HG03575 (cell line): ENCODE results near the gene TMEM98.
"Not testable (repeated sequence)": the region's sequence is repeated elsewhere in the genome, so short reads cannot be mapped to it uniquely, and the experiment has no call there.

Experiments used
- ATAC-seq: cut with Tn5 transposase; IDR thresholded peaks from one replicate; pipeline ENCODE4 v1.9.1; 2021; ENCODE audit not compliant: unreplicated experiment, insufficient number of reproducible peaks, low FRiP score; ENCODE audit errors: extremely low read depth

TMEM98 gene

GRCh38 chr17:32912218-32912897 lies 15.6 kb upstream of the TMEM98 start:
- ATAC-seq = no peak

GRCh38 chr17:32913593-32913992 lies 14.4 kb upstream of the TMEM98 start:
- no peak for ATAC-seq

- ATAC-seq = no peak
These were observed 13.8 kb upstream of the TMEM98 start for GRCh38 chr17:32914181-32914580.

GRCh38 chr17:32915245-32915644 lies 12.7 kb upstream of the TMEM98 start:
- no peak for ATAC-seq

- no peak for ATAC-seq
These were observed 11.8 kb upstream of the TMEM98 start for GRCh38 chr17:32916134-32916533.

- ATAC-seq = no peak
These were observed 10.9 kb upstream of the TMEM98 start for GRCh38 chr17:32917081-32917480.

GRCh38 chr17:32917842-32918241 lies 10.1 kb upstream of the TMEM98 start:
- ATAC-seq = no peak

- ATAC-seq = not testable (repeated sequence)
These were observed 8.1 kb upstream of the TMEM98 start for GRCh38 chr17:32919876-32920275.

GRCh38 chr17:32920293-32920692 lies 7.7 kb upstream of the TMEM98 start:
- no peak for ATAC-seq

GRCh38 chr17:32921017-32921416 lies 6.9 kb upstream of the TMEM98 start:
- no peak for ATAC-seq

GRCh38 chr17:32923905-32924304 lies 4.0 kb upstream of the TMEM98 start:
- not testable (repeated sequence) for ATAC-seq

- no peak for ATAC-seq
These were observed 1.8 kb upstream of the TMEM98 start for GRCh38 chr17:32926183-32926582.

GRCh38 chr17:32926789-32927188 lies 1.2 kb upstream of the TMEM98 start:
- not testable (repeated sequence) for ATAC-seq

- no peak for ATAC-seq
These were observed 691 bp upstream of the TMEM98 start for GRCh38 chr17:32927201-32927723.

GRCh38 chr17:32928586-32929535 lies 908 bp downstream of the TMEM98 start:
- ATAC-seq = no peak

GRCh38 chr17:32929588-32929987 lies 1.6 kb downstream of the TMEM98 start:
- ATAC-seq = no peak

- no peak for ATAC-seq
These were observed 2.6 kb downstream of the TMEM98 start for GRCh38 chr17:32930512-32930911.

GRCh38 chr17:32931686-32932085 lies 3.7 kb downstream of the TMEM98 start:
- no peak for ATAC-seq

- ATAC-seq = no peak
These were observed 5.9 kb downstream of the TMEM98 start for GRCh38 chr17:32933881-32934280.

GRCh38 chr17:32935726-32936125 lies 7.8 kb downstream of the TMEM98 start:
- no peak for ATAC-seq
